ENCODE results near the gene RHOV. TPM values are rescaled to one million over a fixed set of nuclear protein-coding genes. Genes with fewer than 3 reads are reported as not detected.

Gene RHOV
- total RNA-seq, 1 experiment from 2014 or later, result 4.2 TPM

GRCh38 chr15:40841741-40842140, 32.3 kb downstream of the RHOV start:
- H3K27me3 Mint-ChIP-seq (ENCODE audit: unreplicated experiment), result no peaks in the 10 kb centered on the region
- no peak for TF ChIP-seq CTCF (IDR thresholded peaks at IDR 0.05; ENCODE audit: unreplicated experiment)

GRCh38 chr15:40838756-40839155, 35.3 kb downstream of the RHOV start:
- no peak overlapping the region for H3K27ac Mint-ChIP-seq (ENCODE audit: unreplicated experiment)
- no peaks in the 10 kb centered on the region for H3K4me1 Mint-ChIP-seq (ENCODE audit: low read depth, unreplicated experiment)
- H3K9me3 Mint-ChIP-seq (ENCODE audit: low read depth, unreplicated experiment), result no peaks in the 10 kb centered on the region
- no peak for DNase-seq
- TF ChIP-seq CTCF (IDR thresholded peaks at IDR 0.05; ENCODE audit: unreplicated experiment), result no peak
- H3K4me3 Mint-ChIP-seq (ENCODE audit: low read depth, unreplicated experiment), result no peak overlapping the region
- H3K36me3 Mint-ChIP-seq (ENCODE audit: insufficient read depth, unreplicated experiment), result peaks cover 5% of the 10 kb centered on the region
- intact Hi-C loops (cut with micrococcal nuclease; ENCODE audit: unreplicated experiment), result no loop called here
- no TSS peak for BruUV-seq (replicated peaks)
- CTCF ChIA-PET, result no interaction called here
- H3K27me3 Mint-ChIP-seq (ENCODE audit: unreplicated experiment), result no peaks in the 10 kb centered on the region

More at GRCh38 chr15:40841741-40842140, 32.3 kb downstream of the RHOV start:
- Mint-ChIP-seq H3K4me3 (ENCODE audit: low read depth, unreplicated experiment) (no peak overlapping the region), H3K27ac (ENCODE audit: unreplicated experiment) (no peak overlapping the region), H3K9me3 (ENCODE audit: low read depth, unreplicated experiment) (no peaks in the 10 kb centered on the region), H3K36me3 (ENCODE audit: insufficient read depth, unreplicated experiment) (peaks cover 33% of the 10 kb centered on the region), H3K4me1 (ENCODE audit: low read depth, unreplicated experiment) (no peaks in the 10 kb centered on the region)
- BruUV-seq (replicated peaks), result no TSS peak
- CTCF ChIA-PET, result no interaction called here
- intact Hi-C loops (cut with micrococcal nuclease; ENCODE audit: unreplicated experiment), result no loop called here
- no peak for DNase-seq

- Mint-ChIP-seq H3K4me3 (ENCODE audit: low read depth, unreplicated experiment) (no peak overlapping the region), H3K36me3 (ENCODE audit: insufficient read depth, unreplicated experiment) (no peaks in the 10 kb centered on the region), H3K4me1 (ENCODE audit: low read depth, unreplicated experiment) (no peaks in the 10 kb centered on the region), H3K9me3 (ENCODE audit: low read depth, unreplicated experiment) (no peaks in the 10 kb centered on the region), H3K27ac (ENCODE audit: unreplicated experiment) (no peak overlapping the region), H3K27me3 (ENCODE audit: unreplicated experiment) (no peaks in the 10 kb centered on the region)
- no peak for DNase-seq
- no TSS peak for BruUV-seq (replicated peaks)
- CTCF ChIA-PET, result no interaction called here
- intact Hi-C loops (cut with micrococcal nuclease; ENCODE audit: unreplicated experiment), result no loop called here
- no peak for TF ChIP-seq CTCF (IDR thresholded peaks at IDR 0.05; ENCODE audit: unreplicated experiment)
These were observed 38.0 kb downstream of the RHOV start for GRCh38 chr15:40836020-40836419.

- intact Hi-C loops (cut with micrococcal nuclease; ENCODE audit: unreplicated experiment), result no loop called here
- H3K9me3 Mint-ChIP-seq (ENCODE audit: low read depth, unreplicated experiment), result no peaks in the 10 kb centered on the region
- H3K4me1 Mint-ChIP-seq (ENCODE audit: low read depth, unreplicated experiment), result peaks cover 8% of the 10 kb centered on the region
- no TSS peak for BruUV-seq (replicated peaks)
- no peak for DNase-seq
- H3K27ac Mint-ChIP-seq (ENCODE audit: unreplicated experiment), result no peak overlapping the region
- no peaks in the 10 kb centered on the region for H3K27me3 Mint-ChIP-seq (ENCODE audit: unreplicated experiment)
- no peak for TF ChIP-seq CTCF (IDR thresholded peaks at IDR 0.05; ENCODE audit: unreplicated experiment)
- CTCF ChIA-PET, result interaction anchor here (0.7 kb wide), 1 partner anchor 1720 kb away, joined by 3 read pairs; no protein-coding TSS in a partner anchor
- no peak overlapping the region for H3K4me3 Mint-ChIP-seq (ENCODE audit: low read depth, unreplicated experiment)
- H3K36me3 Mint-ChIP-seq (ENCODE audit: insufficient read depth, unreplicated experiment), result no peaks in the 10 kb centered on the region
These were observed 41.1 kb downstream of the RHOV start for GRCh38 chr15:40832903-40833302.
